ENCODE measurements around the gene PTGS2. TPM values are rescaled to one million over a fixed set of nuclear protein-coding genes. Genes with fewer than 3 reads are reported as not detected.

Gene PTGS2
- total and polyA plus RNA-seq, 2 of the 8 experiments (the other 6 are each of a cell fraction or from before 2014, with no cell fraction given): 0.29 to 0.35 TPM

- no peak overlapping the region for H4K91ac ChIP-seq (replicated peaks; ENCODE audit: insufficient read length, low read length)
- no peak overlapping the region for H3K4me3 ChIP-seq (ENCODE audit: extremely low read depth in 1 of 4, insufficient read depth in 2 of 4, low read depth in 3 of 4, low read length in 4 of 4)
- ChIA-PET CTCF (ENCODE audit: partially characterized antibody) (interaction anchor here (0.7 to 2.0 kb wide), 3 partner anchors 28 to 50 kb away, joined by 3 to 8 read pairs (median 3); partner anchors contain the start of gene PTGS2), POLR2A (ENCODE audit: partially characterized antibody) (no interaction called here)
- no peak overlapping the region for H4K8ac ChIP-seq (ENCODE audit: extremely low read depth, insufficient read depth, low read length)
- no peak for FAIRE-seq
- H3K9ac ChIP-seq (replicated peaks in 1 of 4; ENCODE audit: extremely low read depth in 1 of 4, low read depth in 3 of 4, low read length in 3 of 4): no peak overlapping the region
- no peak overlapping the region for H2BK15ac ChIP-seq (ENCODE audit: low read length)
- H3K23me2 ChIP-seq (ENCODE audit: low read depth, low read length): no peaks in the 10 kb centered on the region
- no peaks in the 10 kb centered on the region for H3K9me3 ChIP-seq (ENCODE audit: insufficient read depth in 2 of 2, low read depth in 1 of 2, low read length in 1 of 2)
- H2AFZ ChIP-seq (ENCODE audit: low read length): no peak overlapping the region
- no peaks in the 10 kb centered on the region for H3K36me3 ChIP-seq (ENCODE audit: control insufficient read depth in 2 of 4, insufficient read depth in 4 of 4, low read length in 3 of 4)
- H3K56ac ChIP-seq (replicated peaks; ENCODE audit: insufficient read length, low read depth, low read length): no peak overlapping the region
- TF ChIP-seq SIX5 (IDR thresholded peaks at IDR 0.05; ENCODE audit: low read depth, low read length): no peak
- TF ChIP-seq SP4 (IDR thresholded peaks at IDR 0.05; ENCODE audit: low read length): no peak
- H4K5ac ChIP-seq (ENCODE audit: insufficient read length, low read depth, low read length): no peak overlapping the region
- no peak overlapping the region for H3K18ac ChIP-seq (ENCODE audit: extremely low read depth, low read length)
- no peak overlapping the region for H3K4me2 ChIP-seq (ENCODE audit: insufficient read depth in 1 of 2, low read depth in 2 of 2, low read length in 2 of 2)
- no peak overlapping the region for H2AK5ac ChIP-seq (ENCODE audit: low read depth, low read length)
- no peak overlapping the region for H2BK12ac ChIP-seq (ENCODE audit: low read depth, low read length)
- H2BK120ac ChIP-seq (replicated peaks; ENCODE audit: low read depth, low read length): no peak overlapping the region
- no peaks in the 10 kb centered on the region for H3K79me1 ChIP-seq (ENCODE audit: low read depth, low read length)
- no peak overlapping the region for H2BK5ac ChIP-seq (ENCODE audit: low read depth, low read length)
- no peak for DNase-seq (ENCODE audit: low read depth in 1 of 2, low spot score in 2 of 2)
- H3K27ac ChIP-seq (ENCODE audit: low read depth, low read length): no peak overlapping the region
- no peaks in the 10 kb centered on the region for H3K79me2 ChIP-seq (ENCODE audit: control insufficient read depth in 1 of 2, insufficient read depth in 2 of 2, low read length in 2 of 2)
- H3K27me3 ChIP-seq (replicated peaks in 1 of 4; ENCODE audit: control insufficient read depth in 3 of 4, extremely low read depth in 1 of 4, insufficient read depth in 3 of 4, low read length in 3 of 4): peaks cover 0 to 5% (median 0%) of the 10 kb centered on the region in 4 experiments; a peak in 1 of 7 replicates
- 93% methylated on average over 1 of the region's 1 CpG; no CpG with 5 or more reads in 1 of the 2 experiments for WGBS, 2 experiments (ENCODE audit: extremely low coverage in 1 of 2, insufficient coverage in 1 of 2, insufficient read length in 1 of 2, insufficient replicate concordance in 2 of 2, low coverage in 1 of 2, low lambda C conversion rate in 2 of 2, missing lambda C conversion rate in 1 of 2)
- no peak overlapping the region for H3K4ac ChIP-seq (replicated peaks; ENCODE audit: insufficient read length, low read depth, low read length)
- no peak overlapping the region for H3K14ac ChIP-seq (ENCODE audit: insufficient read length)
- no peaks in the 10 kb centered on the region for H4K20me1 ChIP-seq (replicated peaks in 1 of 2; ENCODE audit: control insufficient read depth in 1 of 2, insufficient read depth in 2 of 2, low read length in 2 of 2)
- peaks cover 2 to 3% (median 2%) of the 10 kb centered on the region in 4 experiments; a peak in 3 of 7 replicates for H3K4me1 ChIP-seq (replicated peaks in 1 of 4; ENCODE audit: control insufficient read depth in 3 of 4, insufficient read depth in 4 of 4, low read length in 3 of 4)
- no peak overlapping the region for H3K23ac ChIP-seq (ENCODE audit: insufficient read length)
- no peak overlapping the region for H2BK20ac ChIP-seq (ENCODE audit: low read length)
These were observed 47.1 kb downstream of the PTGS2 start for GRCh38 chr1:186633116-186633515.
